UCSD-AML1 (cell line): ENCODE data around the gene KDM6A.
"Not testable (repeated sequence)": the region's sequence is repeated elsewhere in the genome, so short reads cannot be mapped to it uniquely, and the experiment has no call there.

Experiments
- DNase-seq: peaks from one replicate; lab custom pipeline; 2025; ENCODE audit not compliant: unreplicated experiment; lab: John Stamatoyannopoulos, UW

KDM6A gene

GRCh38 chrX:44872821-44873414 is at the start of gene KDM6A:
TSS of gene KDM6A (plus strand) at chrX:44873188. CDS start at chrX:44873552, 364 bp downstream.
- DNase-seq: peak; percentile 99

- DNase-seq: not testable (repeated sequence)
Observed at GRCh38 chrX:44823193-44823592, 49.8 kb upstream of the KDM6A start.

DNA sequence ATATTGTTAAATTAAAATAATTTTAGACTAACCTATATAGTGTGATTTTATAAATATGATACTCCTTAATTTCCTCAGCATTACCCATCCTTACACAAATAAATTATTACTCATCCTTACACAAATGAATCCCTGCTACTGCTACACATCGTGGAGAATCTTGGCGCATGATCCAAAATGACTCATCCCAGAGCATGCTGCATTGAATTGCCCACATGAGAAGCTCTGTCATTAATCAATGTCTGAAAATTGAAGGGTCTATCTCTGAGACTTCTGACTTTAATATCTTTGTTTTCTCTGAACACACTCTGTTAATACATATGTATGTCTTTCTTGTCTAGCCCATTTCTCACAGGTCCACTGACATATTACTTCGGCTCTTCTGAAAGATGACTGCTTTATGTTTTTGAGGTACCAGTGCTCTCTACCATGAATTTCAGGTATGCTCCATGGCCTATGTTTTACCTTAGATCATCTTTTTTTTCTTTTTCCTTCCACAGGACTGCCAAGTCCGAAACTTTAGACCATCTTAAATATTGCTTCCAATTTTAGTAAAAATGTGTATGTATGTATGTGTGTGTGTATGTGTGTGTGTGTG is 44.9 kb upstream of the KDM6A start:
- no peak for DNase-seq

DNA sequence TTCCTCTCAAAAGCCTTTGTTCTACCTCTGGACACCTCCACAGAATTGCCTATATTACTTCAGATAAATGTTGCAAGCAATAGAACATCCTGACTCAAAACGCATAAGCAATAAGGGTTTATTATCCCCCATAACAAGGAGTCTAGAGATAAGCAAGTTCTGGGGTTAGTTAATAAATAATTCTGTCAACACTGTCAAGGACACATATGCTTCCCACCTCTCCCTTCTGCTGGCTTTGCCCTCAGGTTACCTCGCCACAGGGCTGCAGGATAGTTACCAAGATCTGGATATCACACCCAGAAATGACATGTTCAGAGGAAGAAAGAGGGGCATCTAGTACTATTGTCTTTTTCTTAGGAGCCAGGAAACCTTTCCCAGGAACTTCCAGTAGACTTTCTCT is 43.2 kb upstream of the KDM6A start:
- no peak for DNase-seq

GRCh38 chrX:44842550-44843317 is 30.3 kb upstream of the KDM6A start:
- DNase-seq: no peak

GRCh38 chrX:44843318-44843702 is 29.7 kb upstream of the KDM6A start:
- DNase-seq: no peak

GRCh38 chrX:44843753-44844152 is 29.2 kb upstream of the KDM6A start, which contains the start of gene DUSP21:
TSS of gene DUSP21 (plus strand) at chrX:44844021. CDS start at chrX:44844133, 112 bp downstream.
- DNase-seq: no peak

- no peak for DNase-seq
Observed at GRCh38 chrX:44844204-44844603, 28.8 kb upstream of the KDM6A start.

- not testable (repeated sequence) for DNase-seq
Observed at GRCh38 chrX:44850891-44851290, 22.1 kb upstream of the KDM6A start.

- DNase-seq: no peak
Observed at GRCh38 chrX:44871114-44871645, 1.8 kb upstream of the KDM6A start.

DNA sequence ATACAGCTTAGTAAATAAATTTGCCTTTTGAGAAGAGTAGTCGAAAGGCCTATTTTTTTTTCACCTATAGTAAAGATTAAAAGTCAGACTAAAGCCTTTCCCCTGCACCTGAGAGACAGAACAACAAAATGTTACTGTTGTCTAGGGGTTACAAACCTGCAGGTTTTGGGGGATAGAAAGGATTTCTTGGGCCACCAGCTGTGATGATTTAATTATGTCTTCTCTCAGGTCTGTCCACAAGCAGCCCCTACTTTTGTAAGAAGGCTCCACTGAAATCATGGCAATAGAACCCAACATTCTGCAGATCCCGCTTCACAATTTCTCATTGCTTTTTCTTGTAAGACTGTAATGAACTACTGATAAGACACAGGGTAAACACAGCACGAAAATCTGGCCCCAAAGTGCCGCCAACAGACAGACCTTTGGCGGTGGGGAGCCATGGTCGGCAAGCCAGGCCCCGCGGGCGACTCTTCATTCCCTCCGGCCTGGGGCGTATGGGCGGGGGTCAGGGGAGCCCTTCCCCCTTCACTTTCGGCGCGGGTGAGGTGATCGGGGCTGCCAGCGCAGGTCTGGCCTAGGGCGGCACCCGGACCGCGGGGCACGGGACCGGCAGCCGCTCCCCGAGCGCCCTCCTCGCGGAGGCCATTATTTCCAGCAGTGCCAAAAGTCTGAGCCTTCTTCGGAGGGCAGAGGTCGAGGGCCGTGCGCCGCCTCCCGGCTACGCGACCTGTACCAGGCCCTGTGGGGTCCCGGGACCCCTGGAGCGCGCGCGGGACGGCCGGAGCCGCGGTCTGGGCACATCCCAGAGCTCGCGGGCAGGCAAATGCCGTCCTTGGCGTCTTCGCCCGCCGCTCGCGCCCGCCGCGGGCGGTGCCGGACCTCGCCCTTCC is 812 bp upstream of the KDM6A start:
- DNase-seq: no peak

DNA sequence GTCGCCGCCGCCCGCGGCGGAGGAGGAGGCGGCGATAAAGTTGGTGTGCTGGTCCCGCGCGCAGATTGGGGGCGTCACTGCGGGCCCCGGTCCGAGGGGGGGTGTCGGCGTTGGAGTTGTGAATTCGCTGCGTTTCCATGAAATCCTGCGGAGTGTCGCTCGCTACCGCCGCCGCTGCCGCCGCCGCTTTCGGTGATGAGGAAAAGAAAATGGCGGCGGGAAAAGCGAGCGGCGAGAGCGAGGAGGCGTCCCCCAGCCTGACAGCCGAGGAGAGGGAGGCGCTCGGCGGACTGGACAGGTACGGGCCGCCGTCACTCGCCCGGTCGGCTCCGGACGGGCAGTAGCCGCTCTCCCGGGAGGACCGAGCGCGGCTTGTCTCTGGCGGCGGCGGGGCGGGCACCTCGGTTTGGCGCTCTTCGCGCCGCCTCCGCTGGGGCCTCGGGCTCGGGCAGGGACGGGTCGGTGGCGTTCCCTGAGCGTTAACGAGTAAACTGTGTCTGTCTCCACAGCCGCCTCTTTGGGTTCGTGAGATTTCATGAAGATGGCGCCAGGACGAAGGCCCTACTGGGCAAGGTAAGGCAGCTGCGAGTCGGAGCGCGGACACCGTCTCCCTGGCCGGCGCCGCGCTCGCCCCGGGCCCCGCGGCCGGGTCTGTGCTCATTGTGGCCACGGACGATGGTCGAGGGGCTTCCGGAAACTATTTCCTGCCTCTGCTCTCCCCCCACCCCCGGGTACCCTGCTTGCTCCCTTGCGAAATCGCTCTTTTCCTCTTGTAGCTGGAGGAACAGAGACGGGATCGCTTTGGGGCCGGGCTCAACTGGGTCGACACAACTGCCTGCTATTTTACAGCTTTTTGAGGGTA is 658 bp downstream of the KDM6A start:
- peak; percentile 73 for DNase-seq

DNA sequence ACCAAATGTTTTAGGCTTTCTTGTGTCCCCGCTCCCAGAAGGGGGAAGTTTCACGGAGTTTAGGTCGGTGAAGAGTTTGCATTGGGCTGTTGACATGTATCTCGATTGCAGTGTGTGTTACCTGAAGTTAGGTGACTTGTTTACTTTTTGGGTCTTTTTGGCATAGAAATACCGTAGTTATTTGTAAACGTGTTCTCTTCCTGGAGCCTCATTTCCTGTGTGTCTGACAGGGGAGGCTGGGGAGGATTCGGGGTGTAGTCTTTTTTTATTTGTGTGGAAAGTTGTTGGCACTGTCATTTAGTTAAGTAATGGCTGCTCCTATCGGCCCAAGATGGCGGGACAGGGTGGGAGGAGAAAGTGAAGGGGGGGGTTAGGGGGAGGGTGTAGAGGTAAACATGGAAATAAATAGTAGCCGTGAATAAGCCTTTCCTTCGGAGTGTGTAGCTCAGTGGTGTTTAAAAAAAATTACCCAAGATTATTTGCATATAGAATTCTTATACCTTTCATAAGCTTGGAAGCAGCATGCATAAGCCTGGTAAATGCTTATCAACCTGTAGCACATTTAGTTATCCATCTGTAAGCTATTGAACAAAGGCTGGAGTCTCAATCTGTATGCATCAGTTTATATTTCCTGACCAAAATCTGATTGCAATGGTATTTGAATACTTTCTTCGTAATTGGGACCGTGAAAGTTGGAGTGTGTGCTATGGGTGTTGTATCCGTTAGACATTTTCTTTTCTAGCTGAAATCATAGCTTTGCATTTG is 1.6 kb downstream of the KDM6A start:
- peak; percentile 41 for DNase-seq

DNA sequence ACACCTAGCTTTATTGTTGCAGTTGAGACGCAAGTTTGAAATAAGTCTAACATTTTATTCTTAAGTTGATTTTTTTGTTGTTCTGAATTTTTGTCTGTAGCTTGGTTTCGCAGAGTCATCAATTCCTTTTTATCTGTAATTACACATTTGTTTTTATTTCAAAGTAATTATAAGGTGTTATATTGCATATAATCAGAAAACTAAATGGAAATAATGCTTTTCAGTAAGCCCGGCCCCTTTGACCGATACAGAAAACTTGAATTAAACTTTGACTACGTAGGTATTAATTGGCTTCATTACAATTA is 2.1 kb downstream of the KDM6A start:
- no peak for DNase-seq

- DNase-seq: no peak
Observed at GRCh38 chrX:44876086-44876485, 3.1 kb downstream of the KDM6A start.

DNA sequence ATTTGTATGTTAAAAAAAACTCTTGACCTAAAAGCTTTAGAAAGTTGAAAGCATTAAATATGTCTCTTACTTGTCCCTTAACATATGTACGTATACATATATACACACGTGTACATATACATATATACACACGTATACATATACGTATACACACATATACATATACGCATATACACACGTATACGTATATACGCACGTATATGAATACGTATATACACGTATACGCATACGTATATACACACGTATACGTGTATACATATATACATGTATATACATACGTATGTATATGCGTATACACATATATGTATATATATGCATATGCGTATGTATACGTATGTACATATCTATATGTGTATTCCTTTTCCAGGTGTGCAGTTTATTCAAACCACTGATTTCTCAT is 3.8 kb downstream of the KDM6A start:
- no peak for DNase-seq

GRCh38 chrX:44878780-44879179 is 5.8 kb downstream of the KDM6A start:
- DNase-seq: no peak

DNA sequence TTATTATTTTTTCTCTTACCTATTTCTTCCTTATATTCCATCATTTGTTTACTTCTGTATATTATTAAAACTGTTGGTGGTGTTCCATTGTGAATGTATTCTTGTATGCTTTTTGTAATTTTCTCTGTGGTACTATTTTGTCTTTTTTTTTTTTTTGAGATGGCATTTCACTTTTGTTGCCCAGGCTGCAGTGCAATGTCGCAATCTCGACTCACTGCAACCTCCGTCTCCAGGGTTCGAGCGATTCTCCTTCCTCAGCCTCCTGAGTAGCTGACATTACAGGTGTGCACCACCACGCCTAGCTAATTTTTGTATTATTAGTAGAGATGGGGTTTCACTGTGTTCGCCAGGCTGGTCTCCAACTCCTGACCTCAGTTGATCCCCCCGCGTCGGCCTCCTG is 8.6 kb downstream of the KDM6A start:
- DNase-seq: no peak

GRCh38 chrX:44882635-44883034 is 9.6 kb downstream of the KDM6A start:
- DNase-seq: no peak

- no peak for DNase-seq
Observed at GRCh38 chrX:44884944-44885343, 12.0 kb downstream of the KDM6A start.
